ENCODE data around the gene LMBRD1. TPM values are rescaled to one million over a fixed set of nuclear protein-coding genes. Genes with fewer than 3 reads are reported as not detected.

LMBRD1 gene
- total and polyA plus RNA-seq, 2 of the 8 experiments (the other 6 are each of a cell fraction or from before 2014, with no cell fraction given): 9.1 to 16.8 TPM

DNA sequence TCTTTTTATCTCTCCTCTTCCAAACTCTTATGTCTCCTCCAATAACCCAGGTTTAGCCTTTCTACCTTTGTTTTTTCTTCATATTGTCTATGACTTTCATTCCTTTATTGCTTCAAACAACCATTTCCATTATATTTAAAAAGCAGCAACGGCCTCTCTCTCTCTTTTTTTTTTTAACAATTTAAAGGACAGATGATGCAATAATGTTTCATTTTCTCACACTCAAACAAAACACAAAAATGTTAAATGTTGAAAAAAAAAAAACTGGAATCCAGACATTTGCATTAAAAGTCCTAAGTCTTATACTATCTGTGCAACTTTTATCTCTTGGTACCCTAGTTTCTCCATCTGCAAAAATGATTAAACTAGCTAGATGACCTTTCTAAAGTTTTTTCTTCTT, 105.8 kb downstream of the LMBRD1 start:
- H3K14ac ChIP-seq (ENCODE audit: insufficient read length): no peak overlapping the region
- 100% methylated on average over 1 of the region's 1 CpG; no CpG with 5 or more reads in 1 of the 2 experiments for WGBS, 2 experiments (ENCODE audit: extremely low coverage in 1 of 2, insufficient coverage in 1 of 2, insufficient read length in 1 of 2, insufficient replicate concordance in 2 of 2, low coverage in 1 of 2, low lambda C conversion rate in 2 of 2, missing lambda C conversion rate in 1 of 2)
- no peaks in the 10 kb centered on the region for H3K79me1 ChIP-seq (ENCODE audit: low read depth, low read length)
- no peak overlapping the region for H2AK5ac ChIP-seq (ENCODE audit: low read depth, low read length)
- H3K23me2 ChIP-seq (ENCODE audit: low read depth, low read length): no peaks in the 10 kb centered on the region
- H4K91ac ChIP-seq (replicated peaks; ENCODE audit: insufficient read length, low read length): no peak overlapping the region
- no peak overlapping the region for H3K9ac ChIP-seq (replicated peaks in 1 of 4; ENCODE audit: extremely low read depth in 1 of 4, low read depth in 3 of 4, low read length in 3 of 4)
- no peaks in the 10 kb centered on the region for H3K4me1 ChIP-seq (replicated peaks in 1 of 4; ENCODE audit: control insufficient read depth in 3 of 4, insufficient read depth in 4 of 4, low read length in 3 of 4)
- no peak overlapping the region for H2BK5ac ChIP-seq (ENCODE audit: low read depth, low read length)
- H4K8ac ChIP-seq (ENCODE audit: extremely low read depth, insufficient read depth, low read length): no peak overlapping the region
- TF ChIP-seq JUN (IDR thresholded peaks at IDR 0.05; ENCODE audit: low read depth, low read length): no peak
- no peak for TF ChIP-seq RAD21 (IDR thresholded peaks at IDR 0.05 in 1 of 2, conservative IDR thresholded peaks at IDR 0.05 in 1 of 2; ENCODE audit: low read depth in 2 of 2, low read length in 2 of 2)
- TF ChIP-seq GTF2F1 (IDR thresholded peaks at IDR 0.05; ENCODE audit: borderline replicate concordance, low read depth, low read length): no peak
- no peak for TF ChIP-seq EGR1 (IDR thresholded peaks at IDR 0.05; ENCODE audit: borderline replicate concordance, low read depth, low read length)
- TF ChIP-seq SIRT6 (IDR thresholded peaks at IDR 0.05; ENCODE audit: low read length): no peak
- TF ChIP-seq PHF8 (conservative IDR thresholded peaks at IDR 0.05; ENCODE audit: low read depth, low read length): no peak
- TF ChIP-seq CBX5 (IDR thresholded peaks at IDR 0.05; ENCODE audit: low read depth, low read length): no peak
- no peak for TF ChIP-seq FOSL1 (IDR thresholded peaks at IDR 0.05; ENCODE audit: insufficient read depth, low read depth, low read length)
- no peak for TF ChIP-seq EP300 (IDR thresholded peaks at IDR 0.05; ENCODE audit: borderline replicate concordance in 1 of 2, low read depth in 2 of 2, low read length in 2 of 2)
- TF ChIP-seq HDAC2 (IDR thresholded peaks at IDR 0.05; ENCODE audit: borderline replicate concordance in 1 of 2, low read depth in 2 of 2, low read length in 2 of 2): no peak
- TF ChIP-seq HDAC6 (IDR thresholded peaks at IDR 0.05; ENCODE audit: low read depth, low read length): no peak
- TF ChIP-seq TAF1 (IDR thresholded peaks at IDR 0.05; ENCODE audit: low read depth, low read length): no peak
- no peak for TF ChIP-seq TAF7 (optimal IDR thresholded peaks at IDR 0.05; ENCODE audit: borderline replicate concordance, low read depth, low read length)
- no peak overlapping the region for H2BK120ac ChIP-seq (replicated peaks; ENCODE audit: low read depth, low read length)
- CTCF ChIA-PET (ENCODE audit: partially characterized antibody): no interaction called here
- no peaks in the 10 kb centered on the region for H4K20me1 ChIP-seq (replicated peaks in 1 of 2; ENCODE audit: control insufficient read depth in 1 of 2, insufficient read depth in 2 of 2, low read length in 2 of 2)
- FAIRE-seq (no peak), DNase-seq (ENCODE audit: low read depth in 1 of 2, low spot score in 2 of 2) (no peak)
- H4K5ac ChIP-seq (ENCODE audit: insufficient read length, low read depth, low read length): no peak overlapping the region
- H3K4me2 ChIP-seq (ENCODE audit: insufficient read depth in 1 of 2, low read depth in 2 of 2, low read length in 2 of 2): no peak overlapping the region
- no peak overlapping the region for H3K23ac ChIP-seq (ENCODE audit: insufficient read length)
- no peaks in the 10 kb centered on the region for H3K27me3 ChIP-seq (replicated peaks in 1 of 4; ENCODE audit: control insufficient read depth in 3 of 4, extremely low read depth in 1 of 4, insufficient read depth in 3 of 4, low read length in 3 of 4)
- H3K9me3 ChIP-seq (ENCODE audit: insufficient read depth in 2 of 2, low read depth in 1 of 2, low read length in 1 of 2): no peaks in the 10 kb centered on the region
- no peak overlapping the region for H2BK15ac ChIP-seq (ENCODE audit: low read length)
- no peak overlapping the region for H2AFZ ChIP-seq (ENCODE audit: low read length)
- no peaks in the 10 kb centered on the region; a peak in 1 of 8 replicates for H3K36me3 ChIP-seq (ENCODE audit: control insufficient read depth in 2 of 4, insufficient read depth in 4 of 4, low read length in 3 of 4)
- no peak overlapping the region for H2BK12ac ChIP-seq (ENCODE audit: low read depth, low read length)
- no peaks in the 10 kb centered on the region for H3K79me2 ChIP-seq (ENCODE audit: control insufficient read depth in 1 of 2, insufficient read depth in 2 of 2, low read length in 2 of 2)
- no peak overlapping the region for H3K56ac ChIP-seq (replicated peaks; ENCODE audit: insufficient read length, low read depth, low read length)
- POLR2A ChIA-PET (ENCODE audit: partially characterized antibody): no interaction called here
- H3K18ac ChIP-seq (ENCODE audit: extremely low read depth, low read length): no peak overlapping the region
- H3K4ac ChIP-seq (replicated peaks; ENCODE audit: insufficient read length, low read depth, low read length): no peak overlapping the region
- no peak overlapping the region for H3K4me3 ChIP-seq (ENCODE audit: extremely low read depth in 1 of 4, insufficient read depth in 2 of 4, low read depth in 3 of 4, low read length in 4 of 4)
- H2BK20ac ChIP-seq (ENCODE audit: low read length): no peak overlapping the region
- no peak overlapping the region for H3K27ac ChIP-seq (ENCODE audit: low read depth, low read length)
